Spleen (tissue), 11 donors: ENCODE data around the gene FTCDNL1. TPM values are rescaled to one million over a fixed set of nuclear protein-coding genes. Genes with fewer than 3 reads are reported as not detected.

Source experiments
- DNase-seq: peaks from one replicate; pipeline ENCODE4 v3.0.0-alpha.2; 2020
- H3K27ac ChIP-seq, 8 donors: fragments of 200-600 bp; sonication (generic) in 7 of 8; 1 replicate in 4 of 8; 2 replicates in 4 of 8; pipeline versions ENCODE4 v1.5.0 to v1.8.0; 2016 to 2021; ENCODE audit warnings: inconsistent platforms in 4 of 8, mild to moderate bottlenecking in 4 of 8, moderate library complexity in 1 of 8
- H3K27me3 ChIP-seq, 7 donors: fragments of 200-600 bp; sonication (generic) in 6 of 7; replicated peaks in 1 of 7; 1 replicate in 4 of 7; 2 replicates in 3 of 7; pipeline versions ENCODE4 v1.5.0 to v1.8.0; 2016 to 2021; ENCODE audit warnings: inconsistent platforms in 3 of 7, mild to moderate bottlenecking in 1 of 7
- H3K36me3 ChIP-seq, 6 donors: fragments of 200-600 bp; sonication (generic) in 5 of 6; 1 replicate in 4 of 6; 2 replicates in 2 of 6; pipeline versions ENCODE4 v1.5.0 to v1.8.0; 2016 to 2021; ENCODE audit warnings: inconsistent platforms in 2 of 6
- H3K4me1 ChIP-seq, 6 donors: fragments of 200-600 bp; sonication (generic) in 5 of 6; 1 replicate in 3 of 6; 2 replicates in 3 of 6; pipeline versions ENCODE4 v1.5.0 to v1.8.0; 2016 to 2021; ENCODE audit warnings: inconsistent platforms in 3 of 6
- H3K4me3 ChIP-seq, 8 donors: fragments of 200-600 bp; sonication (generic) in 7 of 8; 1 replicate in 4 of 8; 2 replicates in 4 of 8; pipeline versions ENCODE4 v1.5.0 to v1.8.0; 2016 to 2021; ENCODE audit warnings: inconsistent platforms in 4 of 8, mild to moderate bottlenecking in 4 of 8, moderate library complexity in 2 of 8
- H3K9me3 ChIP-seq, 8 donors: fragments of 200-600 bp; sonication (generic) in 7 of 8; 1 replicate in 4 of 8; 2 replicates in 4 of 8; pipeline versions ENCODE4 v1.5.0 to v1.8.0; 2016 to 2021; ENCODE audit warnings: inconsistent platforms in 4 of 8
- CTCF ChIP-seq, 11 experiments: fragments of 200-600 bp in 7 of 11; fragments of 450-650 bp in 4 of 11; sonication (generic) in 4 of 11; IDR thresholded peaks in 8 of 11; conservative IDR thresholded peaks in 3 of 11; 1 replicate in 7 of 11; 2 replicates in 4 of 11; pipeline versions ENCODE4 v1.4.0 to v1.8.0; 2016 to 2021; ENCODE audit warnings: antibody characterized with exemption in 11 of 11, inconsistent platforms in 4 of 11, mild to moderate bottlenecking in 1 of 11
- POLR2A ChIP-seq, 3 donors: fragments of 450-650 bp; IDR thresholded peaks; one replicate each; pipeline ENCODE4 v1.5.1; 2017; ENCODE audit warnings: antibody characterized with exemption in 3 of 3, mild to moderate bottlenecking in 1 of 3
- POLR2AphosphoS5 ChIP-seq, 3 donors: sonication (generic); formaldehyde crosslinking; IDR thresholded peaks; one replicate each; pipeline ENCODE4 v1.5.1; 2017; ENCODE audit warnings: antibody characterized with exemption in 3 of 3
- WGBS, 5 donors: extraction: QIAGEN DNeasy Blood & Tissue Kit in 3 of 5; methylation state at CpG; one replicate each; pipeline versions ENCODE4 v1.1.5 to v1.1.7; 2013 to 2018; 5-methylcytosine and 5-hydroxymethylcytosine counted together
- intact Hi-C: fragments of 100-400 bp; cut with DNase I; formaldehyde crosslinking; loops from one replicate; pipeline ENCODE4 v1.15.0; 2023; ENCODE audit warnings: low total_unique reads
- polyA plus RNA-seq, 3 donors: library from polyadenylated mRNA; stranded (reverse); fragments of 200-250 nt; gene quantifications; one replicate each; pipeline ENCODE4 v1.2.1, GENCODE V29; 2013
- total RNA-seq, 7 donors: library from RNA; depleted of rRNA in 3 of 7; stranded (reverse); fragments of >200 nt in 3 of 7; fragmentation: NEBNext Ultra II Directional in 4 of 7; extraction: Animal tissue kit (Norgen Biotek cat#: 25700) in 4 of 7; gene quantifications; one replicate each; pipeline versions ENCODE4 v1.1.0 to v1.2.1, GENCODE V29; 2016 to 2021
- donor health status: healthy with polysubstance abuse.
- donor health status: DM: no; HTN: no; CAD: no; lungs with moderate emphysema.
- donor health status: DM: no; HTN: no; CAD: no.
- donor health status: Bipolar disorder and iron deficiency.
- donor health status: healthy.
- donor health status: DM: no; HTN: no; CAD: no.
- donor health status: DM: yes; HTN: yes; CAD: no.

FTCDNL1 gene
- total and polyA plus RNA-seq, 10 donors = 2.1 to 10.3 (median 7.0) TPM

- intact Hi-C loops = no loop called here
- peaks cover 0 to 28% (median 19%) of the 10 kb centered on the region in 6 donors for H3K4me1 ChIP-seq
- H3K36me3 ChIP-seq = no peaks in the 10 kb centered on the region
- 68 to 90% (median 75%) methylated on average over 2 of the region's 2 CpGs for WGBS, 5 donors
- H3K27me3 ChIP-seq = peaks cover 0 to 7% (median 0%) of the 10 kb centered on the region in 7 donors
- no peaks in the 10 kb centered on the region for H3K9me3 ChIP-seq
- DNase-seq = no peak
- peak overlapping the region; percentile 74 to 89 (median 86) for H3K27ac ChIP-seq
- H3K4me3 ChIP-seq = no peak overlapping the region
- TF ChIP-seq CTCF (IDR thresholded peaks at IDR 0.05 in 8 of 11, conservative IDR thresholded peaks at IDR 0.05 in 3 of 11) = no peak
- TF ChIP-seq POLR2A (IDR thresholded peaks at IDR 0.05) = no peak
- TF ChIP-seq POLR2AphosphoS5 (IDR thresholded peaks at IDR 0.05) = no peak
Observed at GRCh38 chr2:199851883-199852282, 891 bp upstream of the FTCDNL1 start.

- Histone ChIP-seq H3K4me3 (peak overlapping the region; percentile 32 to 95 (median 76)), H3K9me3 (no peaks in the 10 kb centered on the region), H3K36me3 (no peaks in the 10 kb centered on the region), H3K4me1 (peaks cover 0 to 28% (median 19%) of the 10 kb centered on the region in 6 donors), H3K27ac (peak overlapping the region; percentile 74 to 89 (median 86)), H3K27me3 (peaks cover 0 to 7% (median 0%) of the 10 kb centered on the region in 7 donors)
- WGBS, 5 donors = 12 to 21% (median 16%) methylated on average over 8 of the region's 8 CpGs
- intact Hi-C loops = no loop called here
- no peak for DNase-seq
- TF ChIP-seq POLR2AphosphoS5 (IDR thresholded peaks at IDR 0.05) (no peak), CTCF (IDR thresholded peaks at IDR 0.05 in 8 of 11, conservative IDR thresholded peaks at IDR 0.05 in 3 of 11) (peak in 2 of 11 experiments; percentile 2 to 35)
Observed at GRCh38 chr2:199851501-199851810, 464 bp upstream of the FTCDNL1 start.

GRCh38 chr2:199850218-199850717 is 724 bp downstream of the FTCDNL1 start:
- Histone ChIP-seq H3K27ac (peak overlapping the region; percentile 61 to 89 (median 86)), H3K36me3 (no peaks in the 10 kb centered on the region), H3K4me3 (peak overlapping the region; percentile 62 to 95 (median 76)), H3K4me1 (peaks cover 0 to 28% (median 19%) of the 10 kb centered on the region in 6 donors), H3K27me3 (peaks cover 0 to 7% (median 0%) of the 10 kb centered on the region in 7 donors), H3K9me3 (no peaks in the 10 kb centered on the region)
- WGBS, 5 donors = 10 to 20% (median 17%) methylated on average over 9 to 12 of the region's 12 CpGs
- DNase-seq = no peak
- intact Hi-C loops = no loop called here
- TF ChIP-seq POLR2A (IDR thresholded peaks at IDR 0.05) = no peak
- no peak for TF ChIP-seq CTCF (IDR thresholded peaks at IDR 0.05 in 8 of 11, conservative IDR thresholded peaks at IDR 0.05 in 3 of 11)
- no peak for TF ChIP-seq POLR2AphosphoS5 (IDR thresholded peaks at IDR 0.05)

- H3K27me3 ChIP-seq = peaks cover 0 to 7% (median 0%) of the 10 kb centered on the region in 7 donors
- no peaks in the 10 kb centered on the region for H3K36me3 ChIP-seq
- 87 to 92% (median 89%) methylated on average over 11 of the region's 11 CpGs for WGBS, 5 donors
- H3K9me3 ChIP-seq = no peaks in the 10 kb centered on the region
- no peak for DNase-seq
- H3K4me1 ChIP-seq = peaks cover 0 to 28% (median 19%) of the 10 kb centered on the region in 6 donors
- intact Hi-C loops = no loop called here
- H3K4me3 ChIP-seq = no peak overlapping the region
- no peak overlapping the region for H3K27ac ChIP-seq
- no peak for TF ChIP-seq POLR2AphosphoS5 (IDR thresholded peaks at IDR 0.05)
- TF ChIP-seq CTCF (IDR thresholded peaks at IDR 0.05 in 8 of 11, conservative IDR thresholded peaks at IDR 0.05 in 3 of 11) = no peak
- TF ChIP-seq POLR2A (IDR thresholded peaks at IDR 0.05) = no peak
Observed at GRCh38 chr2:199848389-199849130, 2.4 kb downstream of the FTCDNL1 start.
